GM23338 (cell line): ENCODE results near the gene MLEC. TPM values are rescaled to one million over a fixed set of nuclear protein-coding genes. Genes with fewer than 3 reads are reported as not detected.

Experiments
- ATAC-seq: fragments of 200-7000 bp; cut with Tn5 transposase; 3 replicates; pipeline ENCODE4 v1.9.1; 2020
- DNase-seq: peaks from one replicate; pipeline ENCODE4 v3.0.0-alpha.2; 2015; ENCODE audit warnings: low spot score
- H2AFZ ChIP-seq: fragments of 200-600 bp; sonication (generic); 2 replicates; pipeline ENCODE4 v1.8.0; 2016; ENCODE audit warnings: antibody characterized with exemption, mild to moderate bottlenecking, moderate library complexity
- H3F3A ChIP-seq: fragments of 200-600 bp; sonication (generic); replicated peaks from 2 replicates; pipeline ENCODE4 v1.8.0; 2017; ENCODE audit warnings: antibody characterized with exemption, mixed run types, low read depth
- H3K27ac ChIP-seq: fragments of 200-600 bp; sonication (generic); 2 replicates; pipeline ENCODE4 v1.6.1; 2016; ENCODE audit warnings: low read depth
- H3K27me3 ChIP-seq: fragments of 200-600 bp; sonication (generic); 2 replicates; pipeline ENCODE4 v1.8.0; 2016; ENCODE audit warnings: mild to moderate bottlenecking, mixed run types, moderate library complexity; ENCODE audit not compliant: insufficient read depth
- H3K36me3 ChIP-seq: fragments of 200-600 bp; sonication (generic); 2 replicates; pipeline ENCODE4 v1.8.0; 2016; ENCODE audit warnings: mild to moderate bottlenecking; ENCODE audit not compliant: insufficient read depth
- H3K4me1 ChIP-seq: fragments of 200-600 bp; sonication (generic); 2 replicates; pipeline ENCODE4 v1.8.0; 2016; ENCODE audit warnings: mild to moderate bottlenecking, moderate library complexity; ENCODE audit not compliant: insufficient read depth
- H3K4me2 ChIP-seq: fragments of 200-600 bp; sonication (generic); 2 replicates; pipeline ENCODE4 v1.7.1; 2017; ENCODE audit warnings: mixed run types
- H3K4me3 ChIP-seq: fragments of 200-600 bp; sonication (generic); 2 replicates; pipeline ENCODE4 v1.6.1; 2016; ENCODE audit warnings: mixed run types
- H3K79me2 ChIP-seq: fragments of 200-600 bp; sonication (generic); replicated peaks from 2 replicates; pipeline ENCODE4 v1.8.0; 2017; ENCODE audit warnings: mild to moderate bottlenecking; ENCODE audit not compliant: insufficient read depth
- H3K9me2 ChIP-seq: fragments of 200-600 bp; sonication (generic); 2 replicates; pipeline ENCODE4 v1.8.0; 2017; ENCODE audit not compliant: insufficient read depth
- H4K20me1 ChIP-seq: fragments of 200-600 bp; sonication (generic); replicated peaks from 2 replicates; pipeline ENCODE4 v1.8.0; 2017; ENCODE audit warnings: mild to moderate bottlenecking; ENCODE audit not compliant: insufficient read depth
- H3K27ac Mint-ChIP-seq: 2 replicates; pipeline ENCODE4 v1.8.0; 2020; ENCODE audit warnings: inconsistent platforms, mild to moderate bottlenecking, moderate library complexity, mixed read lengths
- H3K27me3 Mint-ChIP-seq: 3 replicates; pipeline ENCODE4 v1.8.0; 2022; ENCODE audit warnings: low read depth, mild to moderate bottlenecking, moderate library complexity, mixed read lengths, inconsistent platforms; ENCODE audit not compliant: insufficient read depth, poor library complexity
- H3K36me3 Mint-ChIP-seq: 3 replicates; pipeline ENCODE4 v1.8.0; 2021; ENCODE audit warnings: low read depth, mild to moderate bottlenecking, inconsistent platforms, moderate library complexity, mixed read lengths
- H3K4me1 Mint-ChIP-seq: 3 replicates; pipeline ENCODE4 v1.8.0; 2020; ENCODE audit warnings: mild to moderate bottlenecking, inconsistent platforms, mixed read lengths
- H3K4me3 Mint-ChIP-seq: 3 replicates; pipeline ENCODE4 v1.8.0; 2021; ENCODE audit warnings: moderate library complexity, mild to moderate bottlenecking, inconsistent platforms, mixed read lengths
- H3K9me3 Mint-ChIP-seq: 3 replicates; pipeline ENCODE4 v1.8.0; 2020; ENCODE audit warnings: moderate library complexity, mild to moderate bottlenecking, inconsistent platforms, mixed read lengths
- CTCF ChIP-seq, 2 experiments: fragments of 200-600 bp in 1 of 2; sonication (generic) in 1 of 2; conservative IDR thresholded peaks; 2 replicates each; pipeline versions ENCODE4 v1.5.1 to v1.6.1; 2016 to 2017; ENCODE audit warnings: antibody characterized with exemption in 2 of 2, low read depth in 2 of 2, mild to moderate bottlenecking in 2 of 2, moderate library complexity in 1 of 2
- ETS1 ChIP-seq: IDR thresholded peaks from 2 replicates; pipeline ENCODE4 v1.6.1; 2016; ENCODE audit warnings: antibody characterized with exemption
- EZH2 ChIP-seq: fragments of 200-600 bp; sonication (generic); IDR thresholded peaks from one replicate; pipeline ENCODE4 v1.8.0; 2017; ENCODE audit warnings: antibody characterized with exemption, mild to moderate bottlenecking, low read depth; ENCODE audit not compliant: unreplicated experiment
- EZH2phosphoT487 ChIP-seq: fragments of 200-600 bp; sonication (generic); IDR thresholded peaks from one replicate; pipeline ENCODE4 v1.8.1; 2018; ENCODE audit warnings: antibody characterized with exemption; ENCODE audit not compliant: unreplicated experiment
- JUNB ChIP-seq: IDR thresholded peaks from one replicate; pipeline ENCODE4 v1.6.1; 2016; ENCODE audit warnings: antibody characterized with exemption; ENCODE audit not compliant: unreplicated experiment
- NANOG ChIP-seq: IDR thresholded peaks from 2 replicates; pipeline ENCODE4 v1.6.1; 2016; ENCODE audit warnings: antibody characterized with exemption, borderline replicate concordance
- POLR2AphosphoS5 ChIP-seq: IDR thresholded peaks from 2 replicates; pipeline ENCODE4 v1.6.1; 2016; ENCODE audit warnings: antibody characterized with exemption, low read depth
- STAT1 ChIP-seq: IDR thresholded peaks from one replicate; pipeline ENCODE4 v1.6.1; 2016; ENCODE audit warnings: antibody characterized with exemption; ENCODE audit not compliant: unreplicated experiment
- ZNF114 ChIP-seq: fragments of 250-450 bp; sonication (Bioruptor Pico); IDR thresholded peaks from 2 replicates; pipeline ENCODE4 v1.5.0; 2020; ENCODE audit warnings: mild to moderate bottlenecking, moderate library complexity
- ZNF331 ChIP-seq: fragments of 250-450 bp; sonication (Bioruptor Pico); IDR thresholded peaks from 2 replicates; pipeline ENCODE4 v1.5.0; 2020; ENCODE audit warnings: low read depth, mild to moderate bottlenecking, moderate library complexity
- ZNF462 ChIP-seq: fragments of 250-450 bp; sonication (Bioruptor Pico); IDR thresholded peaks from 2 replicates; pipeline ENCODE4 v1.5.0; 2020; ENCODE audit warnings: mild to moderate bottlenecking, moderate library complexity
- polyA plus RNA-seq: library from polyadenylated mRNA; unstranded; fragments of >200 nt; fragmentation: Nextera tagmentation; extraction: Ambion mirVana; gene quantifications from 2 replicates; pipeline ENCODE4 v1.2.1, GENCODE V29; 2016
- total RNA-seq: library from RNA; depleted of rRNA; stranded (reverse); fragments of >200 nt; shearing (Covaris generic); gene quantifications from 2 replicates; pipeline ENCODE4 v1.2.3, GENCODE V29; 2014

The MLEC gene
- total and polyA plus RNA-seq, 2 experiments from 2014 or later = 225 to 264 TPM

GRCh38 chr12:120750806-120751205 lies 63.9 kb downstream of the MLEC start:
- no peaks in the 10 kb centered on the region for H3K36me3 ChIP-seq
- H3K79me2 ChIP-seq = no peaks in the 10 kb centered on the region
- H3K27ac Mint-ChIP-seq = no peak overlapping the region
- no peaks in the 10 kb centered on the region for H4K20me1 ChIP-seq
- H2AFZ ChIP-seq = no peak overlapping the region
- H3K27me3 ChIP-seq = no peaks in the 10 kb centered on the region
- ATAC-seq (no peak), DNase-seq (no peak)
- H3K27me3 Mint-ChIP-seq = no peaks in the 10 kb centered on the region
- H3K9me2 ChIP-seq = no peaks in the 10 kb centered on the region
- H3K4me1 Mint-ChIP-seq = no peaks in the 10 kb centered on the region
- H3K9me3 Mint-ChIP-seq = peaks cover 13% of the 10 kb centered on the region; the same call in 2 of the 3 replicates
- no peaks in the 10 kb centered on the region for H3K4me1 ChIP-seq
- no peak for TF ChIP-seq ZNF114 (CRISPR knock-in tag)
- peak in 1 of 2 experiments; percentile 37; a peak in 1 of 4 replicates for TF ChIP-seq CTCF (conservative IDR thresholded peaks at IDR 0.05; ENCODE audit: low read depth in 2 of 2)
- TF ChIP-seq NANOG = no peak
- no peak for TF ChIP-seq JUNB
- no peak for TF ChIP-seq EZH2phosphoT487
- H3F3A ChIP-seq = no peaks in the 10 kb centered on the region
- H3K4me2 ChIP-seq = no peak overlapping the region
- H3K4me3 Mint-ChIP-seq = no peak overlapping the region
- H3K4me3 ChIP-seq = no peak overlapping the region
- H3K27ac ChIP-seq = no peak overlapping the region
- H3K36me3 Mint-ChIP-seq = no peaks in the 10 kb centered on the region

GRCh38 chr12:120751389-120751788 lies 64.4 kb downstream of the MLEC start:
- Histone ChIP-seq H3K79me2 (no peaks in the 10 kb centered on the region), H3K36me3 (no peaks in the 10 kb centered on the region), H2AFZ (peak overlapping the region; percentile 56), H3F3A (no peaks in the 10 kb centered on the region), H3K4me2 (no peak overlapping the region), H4K20me1 (no peaks in the 10 kb centered on the region), H3K4me3 (no peak overlapping the region), H3K27ac (no peak overlapping the region), H3K27me3 (no peaks in the 10 kb centered on the region), H3K9me2 (no peaks in the 10 kb centered on the region), H3K4me1 (no peaks in the 10 kb centered on the region)
- Mint-ChIP-seq H3K4me1 (no peaks in the 10 kb centered on the region), H3K36me3 (no peaks in the 10 kb centered on the region), H3K4me3 (no peak overlapping the region), H3K9me3 (peaks cover 13% of the 10 kb centered on the region; the same call in 2 of the 3 replicates), H3K27me3 (no peaks in the 10 kb centered on the region), H3K27ac (0 out of 2 replicates have a peak overlapping the region, but pooled peaks have one; percentile 9)
- ATAC-seq = no peak
- DNase-seq = no peak
- no peak for TF ChIP-seq EZH2
- TF ChIP-seq ZNF331 = no peak
- TF ChIP-seq POLR2AphosphoS5 = no peak
- no peak for TF ChIP-seq ETS1
- no peak for TF ChIP-seq EZH2phosphoT487
- TF ChIP-seq CTCF (conservative IDR thresholded peaks at IDR 0.05; ENCODE audit: low read depth in 2 of 2) = no peak
- no peak for TF ChIP-seq STAT1
- TF ChIP-seq ZNF462 (CRISPR knock-in tag) = no peak
- TF ChIP-seq ZNF114 (CRISPR knock-in tag) = no peak
